OCI-M2 (cell line): ENCODE results near the gene RAMP3.
"Not testable (repeated sequence)": the region's sequence is repeated elsewhere in the genome, so short reads cannot be mapped to it uniquely, and the experiment has no call there.

Source experiments
- DNase-seq: peaks from one replicate; lab custom pipeline; 2025; ENCODE audit not compliant: unreplicated experiment; lab: John Stamatoyannopoulos, UW

RAMP3 gene

GRCh38 chr7:45190406-45191165 is 33.0 kb downstream of the RAMP3 start:
- DNase-seq = no peak

- no peak for DNase-seq
Observed at GRCh38 chr7:45191396-45191795, 33.8 kb downstream of the RAMP3 start.

- no peak for DNase-seq
Observed at GRCh38 chr7:45192621-45193041, 35.0 kb downstream of the RAMP3 start.

- DNase-seq = no peak
Observed at GRCh38 chr7:45193828-45194227, 36.2 kb downstream of the RAMP3 start.

GRCh38 chr7:45196374-45196773 is 38.8 kb downstream of the RAMP3 start:
- DNase-seq = no peak

GRCh38 chr7:45197461-45197860 is 39.9 kb downstream of the RAMP3 start:
- DNase-seq = no peak

- no peak for DNase-seq
Observed at GRCh38 chr7:45198986-45199385, 41.4 kb downstream of the RAMP3 start.

GRCh38 chr7:45199506-45199905 is 41.9 kb downstream of the RAMP3 start:
- no peak for DNase-seq

GRCh38 chr7:45202625-45203024 is 45.0 kb downstream of the RAMP3 start:
- DNase-seq = no peak

GRCh38 chr7:45203036-45203435 is 45.4 kb downstream of the RAMP3 start:
- DNase-seq = no peak

- DNase-seq = no peak
Observed at GRCh38 chr7:45203459-45203858, 45.9 kb downstream of the RAMP3 start.

- DNase-seq = no peak
Observed at GRCh38 chr7:45203936-45204445, 46.4 kb downstream of the RAMP3 start.

GRCh38 chr7:45206266-45206665 is 48.7 kb downstream of the RAMP3 start:
- DNase-seq = not testable (repeated sequence)

GRCh38 chr7:45209909-45210308 is 52.3 kb downstream of the RAMP3 start:
- not testable (repeated sequence) for DNase-seq

GRCh38 chr7:45211066-45211465 is 53.5 kb downstream of the RAMP3 start:
- no peak for DNase-seq

GRCh38 chr7:45211958-45212357 is 54.4 kb downstream of the RAMP3 start:
- DNase-seq = no peak

GRCh38 chr7:45212606-45213005 is 55.0 kb downstream of the RAMP3 start:
- no peak for DNase-seq

- DNase-seq = no peak
Observed at GRCh38 chr7:45215601-45216062, 58.0 kb downstream of the RAMP3 start.

GRCh38 chr7:45216181-45216580 is 58.6 kb downstream of the RAMP3 start:
- no peak for DNase-seq

- DNase-seq = no peak
Observed at GRCh38 chr7:45216622-45217165, 59.1 kb downstream of the RAMP3 start.

GRCh38 chr7:45217358-45217757 is 59.8 kb downstream of the RAMP3 start:
- no peak for DNase-seq

GRCh38 chr7:45219130-45219529 is 61.5 kb downstream of the RAMP3 start:
- DNase-seq = no peak
